Ascending aorta (tissue), 2 donors: ENCODE results near the gene CYB5R3. TPM values are rescaled to one million over a fixed set of nuclear protein-coding genes. Genes with fewer than 3 reads are reported as not detected.

Experiments used
- DNase-seq, 2 donors: peaks; one replicate each; pipeline ENCODE4 v3.0.0-alpha.2; 2019; ENCODE audit warnings: low spot score in 2 of 2
- H3K27ac ChIP-seq, 2 donors: fragments of 200-600 bp; sonication (generic); one replicate each; pipeline ENCODE4 v1.5.1; 2016 to 2017; ENCODE audit warnings: mild to moderate bottlenecking in 1 of 2
- H3K27me3 ChIP-seq: fragments of 200-600 bp; sonication (generic); one replicate; pipeline ENCODE4 v1.5.1; 2017
- H3K36me3 ChIP-seq, 2 donors: fragments of 200-600 bp; sonication (generic); one replicate each; pipeline ENCODE4 v1.5.1; 2016
- H3K4me1 ChIP-seq, 2 donors: fragments of 200-600 bp; sonication (generic); one replicate each; pipeline ENCODE4 v1.5.1; 2016 to 2017; ENCODE audit warnings: mild to moderate bottlenecking in 1 of 2
- H3K4me3 ChIP-seq, 2 donors: fragments of 200-600 bp; sonication (generic); one replicate each; pipeline ENCODE4 v1.5.1; 2016 to 2017; ENCODE audit warnings: mild to moderate bottlenecking in 1 of 2
- H3K9me3 ChIP-seq, 2 donors: fragments of 200-600 bp; sonication (generic); one replicate each; pipeline ENCODE4 v1.5.1; 2016
- intact Hi-C: fragments of 100-400 bp; cut with DNase I; formaldehyde crosslinking; loops from one replicate; pipeline ENCODE4 v1.15.1; 2023
- total RNA-seq: library from RNA; depleted of rRNA; stranded (reverse); fragments of >200 nt; gene quantifications from one replicate; pipeline ENCODE4 v1.1.0, GENCODE V29; 2016
- TF ChIP-seq, protein P1 (sequence below), 3 experiments: fragments of 200-600 bp in 2 of 3; fragments of 450-650 bp in 1 of 3; sonication (generic) in 2 of 3; IDR thresholded peaks; one replicate each; pipeline ENCODE4 v1.5.1; 2016 to 2019; ENCODE audit warnings: antibody characterized with exemption in 3 of 3, mild to moderate bottlenecking in 1 of 3, moderate library complexity in 1 of 3

CYB5R3 gene
- total RNA-seq, 1 donor from 2014 or later: 455 TPM

GRCh38 chr22:42641801-42642413 is 7.3 kb downstream of the CYB5R3 start:
- intact Hi-C loops: loop anchor here (10.0 kb wide), 1 partner anchor 353 kb away; no protein-coding TSS in a partner anchor
- no peaks in the 10 kb centered on the region for H3K36me3 ChIP-seq
- H3K4me1 ChIP-seq: peaks cover 11 to 49% of the 10 kb centered on the region in 2 donors
- DNase-seq: no peak
- H3K4me3 ChIP-seq: no peak overlapping the region
- TF ChIP-seq, protein P1, sequence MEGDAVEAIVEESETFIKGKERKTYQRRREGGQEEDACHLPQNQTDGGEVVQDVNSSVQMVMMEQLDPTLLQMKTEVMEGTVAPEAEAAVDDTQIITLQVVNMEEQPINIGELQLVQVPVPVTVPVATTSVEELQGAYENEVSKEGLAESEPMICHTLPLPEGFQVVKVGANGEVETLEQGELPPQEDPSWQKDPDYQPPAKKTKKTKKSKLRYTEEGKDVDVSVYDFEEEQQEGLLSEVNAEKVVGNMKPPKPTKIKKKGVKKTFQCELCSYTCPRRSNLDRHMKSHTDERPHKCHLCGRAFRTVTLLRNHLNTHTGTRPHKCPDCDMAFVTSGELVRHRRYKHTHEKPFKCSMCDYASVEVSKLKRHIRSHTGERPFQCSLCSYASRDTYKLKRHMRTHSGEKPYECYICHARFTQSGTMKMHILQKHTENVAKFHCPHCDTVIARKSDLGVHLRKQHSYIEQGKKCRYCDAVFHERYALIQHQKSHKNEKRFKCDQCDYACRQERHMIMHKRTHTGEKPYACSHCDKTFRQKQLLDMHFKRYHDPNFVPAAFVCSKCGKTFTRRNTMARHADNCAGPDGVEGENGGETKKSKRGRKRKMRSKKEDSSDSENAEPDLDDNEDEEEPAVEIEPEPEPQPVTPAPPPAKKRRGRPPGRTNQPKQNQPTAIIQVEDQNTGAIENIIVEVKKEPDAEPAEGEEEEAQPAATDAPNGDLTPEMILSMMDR (IDR thresholded peaks at IDR 0.05): no peak
- no peaks in the 10 kb centered on the region for H3K27me3 ChIP-seq
- H3K9me3 ChIP-seq: no peaks in the 10 kb centered on the region
- H3K27ac ChIP-seq: peak overlapping the region; percentile 13 to 26

- intact Hi-C loops: loop anchor here (10.0 kb wide), 1 partner anchor 355 kb away; no protein-coding TSS in a partner anchor
- Histone ChIP-seq H3K27ac (peak overlapping the region; percentile 9 to 12), H3K4me1 (peaks cover 20 to 40% of the 10 kb centered on the region in 2 donors), H3K36me3 (peaks cover under 1 to 11% of the 10 kb centered on the region in 2 donors), H3K27me3 (no peaks in the 10 kb centered on the region), H3K9me3 (no peaks in the 10 kb centered on the region), H3K4me3 (no peak overlapping the region)
- DNase-seq: no peak
- TF ChIP-seq, protein P1 (IDR thresholded peaks at IDR 0.05): no peak
Measured at GRCh38 chr22:42639541-42640241, 9.5 kb downstream of the CYB5R3 start.

DNA sequence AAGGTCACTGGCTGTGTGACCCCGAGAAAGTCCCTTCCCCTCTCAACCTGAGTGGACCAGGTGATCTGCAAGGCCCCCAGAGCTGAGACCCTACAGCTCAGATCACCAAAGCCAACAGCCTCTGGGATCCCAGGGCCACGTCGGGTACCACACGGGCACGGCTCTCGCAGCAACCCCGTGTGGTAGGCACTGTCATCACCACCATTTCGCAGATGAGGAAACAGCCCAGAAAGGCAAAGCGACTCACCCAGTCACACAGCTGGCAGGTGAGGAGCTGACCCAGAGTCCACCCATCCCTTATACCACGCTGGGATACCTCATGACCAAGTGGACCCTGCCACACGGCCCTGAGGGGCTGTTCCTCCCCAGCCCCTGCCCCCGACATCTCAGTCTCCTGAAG is 11.6 kb downstream of the CYB5R3 start:
- H3K36me3 ChIP-seq: peaks cover 22 to 31% of the 10 kb centered on the region in 2 donors
- TF ChIP-seq, protein P1 (IDR thresholded peaks at IDR 0.05): no peak
- peaks cover 13 to 26% of the 10 kb centered on the region in 2 donors for H3K4me1 ChIP-seq
- H3K9me3 ChIP-seq: no peaks in the 10 kb centered on the region
- no peak overlapping the region for H3K4me3 ChIP-seq
- peak overlapping the region; percentile 87 to 93 for H3K27ac ChIP-seq
- no peak for DNase-seq
- H3K27me3 ChIP-seq: no peaks in the 10 kb centered on the region
- intact Hi-C loops: no loop called here

GRCh38 chr22:42636506-42636905 is 12.7 kb downstream of the CYB5R3 start:
- Histone ChIP-seq H3K27me3 (no peaks in the 10 kb centered on the region), H3K27ac (peak overlapping the region; percentile 87 to 93), H3K9me3 (no peaks in the 10 kb centered on the region), H3K36me3 (peaks cover 32 to 42% of the 10 kb centered on the region in 2 donors), H3K4me3 (no peak overlapping the region), H3K4me1 (peaks cover 15 to 28% of the 10 kb centered on the region in 2 donors)
- TF ChIP-seq, protein P1 (IDR thresholded peaks at IDR 0.05): no peak
- no peak for DNase-seq
- intact Hi-C loops: no loop called here

DNA sequence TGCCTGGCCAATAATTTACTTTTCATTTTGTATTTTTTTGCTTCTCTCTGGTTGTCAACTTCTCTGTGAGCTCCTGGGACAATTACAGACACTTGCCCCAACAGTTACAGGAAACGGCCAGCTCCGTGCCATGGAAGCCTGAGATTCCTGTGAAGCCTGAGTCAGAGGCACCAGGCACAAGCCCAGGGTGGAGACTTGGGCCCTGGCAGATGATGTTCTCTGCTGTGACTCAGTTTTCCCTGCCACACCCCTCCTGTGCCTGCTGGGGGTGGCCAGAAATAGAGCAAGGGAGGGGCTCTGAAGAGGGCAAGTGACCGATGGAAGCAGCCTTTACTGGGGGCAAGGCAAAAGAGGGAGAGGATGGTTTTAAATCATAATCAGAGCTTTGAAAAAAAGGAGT is 13.7 kb downstream of the CYB5R3 start:
- no peaks in the 10 kb centered on the region for H3K27me3 ChIP-seq
- intact Hi-C loops: loop anchor here (1.0 kb wide), 2 partner anchors 20 to 222 kb away; partner anchors contain the start of gene ARFGAP3
- peak overlapping the region; percentile 91 to 93 for H3K27ac ChIP-seq
- DNase-seq: peak; percentile 80 to 98
- no peaks in the 10 kb centered on the region for H3K9me3 ChIP-seq
- H3K4me1 ChIP-seq: peaks cover 16 to 28% of the 10 kb centered on the region in 2 donors
- peaks cover 42 to 52% of the 10 kb centered on the region in 2 donors for H3K36me3 ChIP-seq
- no peak overlapping the region for H3K4me3 ChIP-seq
- TF ChIP-seq, protein P1 (IDR thresholded peaks at IDR 0.05): no peak
